ENCODE results near the gene LRRC70. TPM values are rescaled to one million over a fixed set of nuclear protein-coding genes. Genes with fewer than 3 reads are reported as not detected.

LRRC70 gene
- total and polyA plus RNA-seq, 10 donors, result 3.9 to 15.4 (median 10.1) TPM

DNA sequence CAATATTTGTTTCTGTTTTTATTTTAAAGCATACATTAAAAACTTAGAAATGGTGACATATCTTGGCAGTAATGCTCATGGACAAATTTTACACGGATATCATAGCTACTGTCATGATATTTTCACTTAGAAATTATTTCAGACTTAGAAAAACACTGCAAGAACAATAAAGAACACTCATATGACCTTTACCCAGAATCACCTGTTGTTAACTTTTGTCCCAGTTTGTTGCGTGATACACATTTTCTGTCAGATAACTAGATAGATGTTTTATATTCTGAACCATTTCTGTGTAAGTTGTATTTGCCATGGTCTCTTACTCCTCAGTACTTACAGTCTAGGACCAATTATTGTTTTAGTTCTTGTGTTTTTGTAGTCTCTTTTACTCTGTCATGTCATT is 3.6 kb upstream of the LRRC70 start:
- 71 to 93% (median 83%) methylated on average over 2 of the region's 2 CpGs for WGBS, 5 donors
- TF ChIP-seq POLR2A (IDR thresholded peaks at IDR 0.05) (no peak), POLR2AphosphoS5 (IDR thresholded peaks at IDR 0.05) (no peak)
- DNase-seq, result no peak
- intact Hi-C loops (cut with DNase I; ENCODE audit: low total_unique reads), result no loop called here
- Histone ChIP-seq H3K36me3 (no peaks in the 10 kb centered on the region), H3K9me3 (no peaks in the 10 kb centered on the region), H3K27ac (no peak overlapping the region), H3K4me3 (no peak overlapping the region), H3K27me3 (replicated peaks in 1 of 7) (no peaks in the 10 kb centered on the region), H3K4me1 (peaks cover 0 to 39% (median 16%) of the 10 kb centered on the region in 6 donors)

DNA sequence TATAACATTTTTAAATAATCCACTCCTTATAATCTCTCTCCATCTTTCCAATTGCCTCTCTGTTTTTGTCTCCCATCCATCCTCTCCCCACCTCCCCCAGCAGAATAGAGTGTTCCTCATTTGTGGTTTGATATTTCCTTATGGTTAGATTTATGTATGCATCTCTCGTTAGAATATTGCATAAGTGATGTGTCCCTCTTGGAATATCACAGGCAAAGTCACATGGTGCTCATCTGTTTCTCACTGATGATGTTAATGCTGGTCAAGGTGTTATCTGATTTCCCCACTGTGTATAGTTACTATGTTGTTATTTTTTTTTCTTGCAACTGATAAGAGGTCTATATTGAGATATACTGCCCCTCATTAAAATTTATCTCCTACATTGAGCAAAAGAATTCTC is 3.1 kb upstream of the LRRC70 start:
- DNase-seq, result no peak
- no peak for TF ChIP-seq POLR2A (IDR thresholded peaks at IDR 0.05)
- Histone ChIP-seq H3K27me3 (replicated peaks in 1 of 7) (no peaks in the 10 kb centered on the region), H3K4me3 (no peak overlapping the region), H3K4me1 (peaks cover 0 to 44% (median 16%) of the 10 kb centered on the region in 6 donors), H3K27ac (no peak overlapping the region), H3K36me3 (peaks cover 0 to 3% (median 0%) of the 10 kb centered on the region in 6 donors), H3K9me3 (no peaks in the 10 kb centered on the region)
- intact Hi-C loops (cut with DNase I; ENCODE audit: low total_unique reads), result no loop called here
- 25 to 50% (median 47%) methylated on average over 1 of the region's 1 CpG for WGBS, 5 donors

DNA sequence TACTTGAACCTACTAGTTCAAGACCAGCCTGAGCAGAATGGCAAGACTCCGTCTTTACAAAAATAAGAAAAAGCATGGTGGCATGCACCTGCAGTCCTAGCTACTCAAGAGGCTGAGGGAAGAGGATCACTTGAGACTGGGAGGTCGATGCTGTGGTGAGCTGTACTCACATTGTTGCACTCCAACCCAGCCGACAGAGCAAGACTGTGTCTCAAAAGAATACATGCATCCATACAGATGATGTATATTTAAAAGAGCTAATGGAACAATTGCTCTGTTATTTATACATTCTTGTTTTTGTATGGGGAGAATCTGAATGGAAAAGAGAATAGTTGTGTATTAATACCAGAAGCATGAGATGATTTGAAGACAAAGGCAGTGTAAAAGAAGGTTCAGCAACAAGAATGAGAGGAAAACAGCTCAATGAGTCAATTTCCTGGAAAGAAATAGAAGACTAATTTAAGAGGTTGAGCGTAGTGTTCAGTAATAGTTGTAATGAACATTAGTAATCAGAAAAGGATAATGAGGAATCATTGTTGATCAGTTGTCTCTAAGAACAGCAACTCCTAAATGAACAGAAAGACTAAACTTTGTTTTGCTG is 1.9 kb upstream of the LRRC70 start:
- Histone ChIP-seq H3K27ac (peak overlapping the region in 4 of 8 donors; percentile 4 to 34 (median 23)), H3K4me3 (no peak overlapping the region), H3K36me3 (peaks cover 0 to 6% (median 0%) of the 10 kb centered on the region in 6 donors), H3K27me3 (replicated peaks in 1 of 7) (no peaks in the 10 kb centered on the region), H3K4me1 (peaks cover 0 to 55% (median 16%) of the 10 kb centered on the region in 6 donors), H3K9me3 (no peaks in the 10 kb centered on the region)
- 77 to 85% (median 78%) methylated on average over 4 of the region's 4 CpGs for WGBS, 5 donors
- intact Hi-C loops (cut with DNase I; ENCODE audit: low total_unique reads), result no loop called here
- DNase-seq, result no peak
- TF ChIP-seq, protein P1, sequence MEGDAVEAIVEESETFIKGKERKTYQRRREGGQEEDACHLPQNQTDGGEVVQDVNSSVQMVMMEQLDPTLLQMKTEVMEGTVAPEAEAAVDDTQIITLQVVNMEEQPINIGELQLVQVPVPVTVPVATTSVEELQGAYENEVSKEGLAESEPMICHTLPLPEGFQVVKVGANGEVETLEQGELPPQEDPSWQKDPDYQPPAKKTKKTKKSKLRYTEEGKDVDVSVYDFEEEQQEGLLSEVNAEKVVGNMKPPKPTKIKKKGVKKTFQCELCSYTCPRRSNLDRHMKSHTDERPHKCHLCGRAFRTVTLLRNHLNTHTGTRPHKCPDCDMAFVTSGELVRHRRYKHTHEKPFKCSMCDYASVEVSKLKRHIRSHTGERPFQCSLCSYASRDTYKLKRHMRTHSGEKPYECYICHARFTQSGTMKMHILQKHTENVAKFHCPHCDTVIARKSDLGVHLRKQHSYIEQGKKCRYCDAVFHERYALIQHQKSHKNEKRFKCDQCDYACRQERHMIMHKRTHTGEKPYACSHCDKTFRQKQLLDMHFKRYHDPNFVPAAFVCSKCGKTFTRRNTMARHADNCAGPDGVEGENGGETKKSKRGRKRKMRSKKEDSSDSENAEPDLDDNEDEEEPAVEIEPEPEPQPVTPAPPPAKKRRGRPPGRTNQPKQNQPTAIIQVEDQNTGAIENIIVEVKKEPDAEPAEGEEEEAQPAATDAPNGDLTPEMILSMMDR (IDR thresholded peaks at IDR 0.05 in 8 of 11, conservative IDR thresholded peaks at IDR 0.05 in 3 of 11), result no peak
- no peak for TF ChIP-seq POLR2A (IDR thresholded peaks at IDR 0.05)
- no peak for TF ChIP-seq POLR2AphosphoS5 (IDR thresholded peaks at IDR 0.05)

DNA sequence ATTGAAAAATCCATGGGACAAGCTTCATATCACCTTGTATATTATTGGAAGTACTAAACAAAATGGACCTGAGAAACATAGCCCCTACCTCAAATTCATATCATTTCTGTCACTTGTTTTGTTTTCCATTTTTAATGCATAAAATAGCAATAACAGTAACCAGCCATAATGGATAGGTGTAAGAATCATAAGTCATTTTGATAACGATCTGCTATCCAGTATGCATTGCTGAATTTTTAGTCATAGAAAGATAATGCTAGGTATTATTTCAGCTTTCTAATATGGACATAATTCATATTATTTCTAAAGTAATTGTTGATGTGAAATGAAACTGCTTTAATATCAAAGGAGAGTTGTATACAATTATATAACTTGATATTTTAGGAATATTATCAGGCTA is 1.1 kb upstream of the LRRC70 start:
- Histone ChIP-seq H3K27me3 (replicated peaks in 1 of 7) (no peaks in the 10 kb centered on the region), H3K4me3 (no peak overlapping the region), H3K27ac (peak overlapping the region in 2 of 8 donors; percentile 23 to 75), H3K4me1 (peaks cover 0 to 59% (median 16%) of the 10 kb centered on the region in 6 donors), H3K9me3 (no peaks in the 10 kb centered on the region), H3K36me3 (peaks cover 0 to 6% (median 0%) of the 10 kb centered on the region in 6 donors)
- TF ChIP-seq, protein P1 (IDR thresholded peaks at IDR 0.05 in 8 of 11, conservative IDR thresholded peaks at IDR 0.05 in 3 of 11), result no peak
- no peak for TF ChIP-seq POLR2AphosphoS5 (IDR thresholded peaks at IDR 0.05)
- no peak for TF ChIP-seq POLR2A (IDR thresholded peaks at IDR 0.05)
- no peak for DNase-seq
- WGBS, 5 donors, result 83 to 92% (median 91%) methylated on average over 1 of the region's 1 CpG
- intact Hi-C loops (cut with DNase I; ENCODE audit: low total_unique reads), result no loop called here

DNA sequence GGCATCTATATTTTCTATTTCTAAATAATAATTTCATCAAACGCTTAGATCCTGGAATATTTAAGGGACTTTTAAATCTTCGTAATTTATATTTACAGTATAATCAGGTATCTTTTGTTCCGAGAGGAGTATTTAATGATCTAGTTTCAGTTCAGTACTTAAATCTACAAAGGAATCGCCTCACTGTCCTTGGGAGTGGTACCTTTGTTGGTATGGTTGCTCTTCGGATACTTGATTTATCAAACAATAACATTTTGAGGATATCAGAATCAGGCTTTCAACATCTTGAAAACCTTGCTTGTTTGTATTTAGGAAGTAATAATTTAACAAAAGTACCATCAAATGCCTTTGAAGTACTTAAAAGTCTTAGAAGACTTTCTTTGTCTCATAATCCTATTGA is 1.1 kb downstream of the LRRC70 start:
- DNase-seq, result no peak
- intact Hi-C loops (cut with DNase I; ENCODE audit: low total_unique reads), result no loop called here
- WGBS, 5 donors, result 35 to 60% (median 44%) methylated on average over 5 of the region's 5 CpGs
- Histone ChIP-seq H3K4me1 (peaks cover 0 to 61% (median 17%) of the 10 kb centered on the region in 6 donors), H3K36me3 (peaks cover 0 to 6% (median 0%) of the 10 kb centered on the region in 6 donors), H3K9me3 (no peaks in the 10 kb centered on the region), H3K27ac (peak overlapping the region in 7 of 8 donors; percentile 15 to 75 (median 66)), H3K27me3 (replicated peaks in 1 of 7) (no peaks in the 10 kb centered on the region), H3K4me3 (peak overlapping the region in 6 of 8 donors; percentile 14 to 55 (median 20))
- TF ChIP-seq, protein P1 (IDR thresholded peaks at IDR 0.05 in 8 of 11, conservative IDR thresholded peaks at IDR 0.05 in 3 of 11), result no peak
- TF ChIP-seq POLR2AphosphoS5 (IDR thresholded peaks at IDR 0.05) (no peak), POLR2A (IDR thresholded peaks at IDR 0.05) (no peak)
